Measurements from ENCODE around the gene RNF11. TPM values are rescaled to one million over a fixed set of nuclear protein-coding genes. Genes with fewer than 3 reads are reported as not detected.

Gene RNF11
- total RNA-seq, 1 donor from 2014 or later, result 87.3 TPM

DNA sequence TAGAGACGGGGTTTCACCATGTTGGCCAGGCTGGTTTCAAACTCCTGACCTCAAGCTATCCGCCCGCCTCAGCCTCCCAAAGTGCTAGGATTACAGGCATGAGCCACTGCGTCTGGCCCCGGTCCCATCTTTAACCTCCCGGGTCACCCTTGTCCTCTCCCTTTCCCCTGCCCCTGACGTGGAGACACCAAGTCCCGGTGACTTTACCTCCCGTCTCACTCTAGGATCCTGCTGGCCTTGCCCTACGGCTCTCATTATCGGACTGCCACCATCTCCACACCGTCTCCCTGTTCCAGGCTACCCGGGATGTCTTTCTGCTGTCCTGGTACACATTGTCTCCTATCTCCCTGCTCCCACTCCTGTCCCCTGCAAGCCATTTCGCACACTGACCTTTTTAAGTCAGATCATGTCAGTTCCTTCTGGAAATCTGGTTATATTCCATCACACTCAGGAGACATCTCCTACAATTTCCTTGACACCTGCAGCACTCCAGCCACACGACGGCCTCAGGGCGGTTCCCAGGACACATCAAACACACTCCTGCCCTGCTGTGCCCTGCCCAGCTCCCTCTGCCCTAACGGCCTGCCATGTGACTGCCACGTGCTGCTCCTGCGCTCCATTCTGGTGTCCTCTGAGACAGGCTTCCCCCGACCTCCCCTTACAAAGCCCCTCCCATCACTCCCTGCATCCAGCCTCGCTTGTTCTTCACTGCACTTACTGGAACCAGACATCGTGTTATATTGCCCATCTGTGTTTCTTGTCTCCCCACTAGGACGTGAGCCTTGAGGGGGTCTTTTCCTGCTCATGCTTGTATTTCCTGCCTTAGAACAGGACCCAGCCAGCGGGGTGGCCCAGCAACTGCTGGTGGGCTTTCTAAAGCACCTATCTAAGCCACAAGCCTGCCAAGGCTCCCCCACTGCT lies 61.6 kb downstream of the RNF11 start:
- DNase-seq (ENCODE audit: low read depth), result no peak
- Histone ChIP-seq H3K36me3 (ENCODE audit: control insufficient read depth, insufficient read depth, low read length) (no peaks in the 10 kb centered on the region), H3K27me3 (ENCODE audit: control insufficient read depth, insufficient read depth, low read length) (no peaks in the 10 kb centered on the region), H3K4me3 (ENCODE audit: low read depth, low read length) (no peak overlapping the region)
- TF ChIP-seq, protein P1, sequence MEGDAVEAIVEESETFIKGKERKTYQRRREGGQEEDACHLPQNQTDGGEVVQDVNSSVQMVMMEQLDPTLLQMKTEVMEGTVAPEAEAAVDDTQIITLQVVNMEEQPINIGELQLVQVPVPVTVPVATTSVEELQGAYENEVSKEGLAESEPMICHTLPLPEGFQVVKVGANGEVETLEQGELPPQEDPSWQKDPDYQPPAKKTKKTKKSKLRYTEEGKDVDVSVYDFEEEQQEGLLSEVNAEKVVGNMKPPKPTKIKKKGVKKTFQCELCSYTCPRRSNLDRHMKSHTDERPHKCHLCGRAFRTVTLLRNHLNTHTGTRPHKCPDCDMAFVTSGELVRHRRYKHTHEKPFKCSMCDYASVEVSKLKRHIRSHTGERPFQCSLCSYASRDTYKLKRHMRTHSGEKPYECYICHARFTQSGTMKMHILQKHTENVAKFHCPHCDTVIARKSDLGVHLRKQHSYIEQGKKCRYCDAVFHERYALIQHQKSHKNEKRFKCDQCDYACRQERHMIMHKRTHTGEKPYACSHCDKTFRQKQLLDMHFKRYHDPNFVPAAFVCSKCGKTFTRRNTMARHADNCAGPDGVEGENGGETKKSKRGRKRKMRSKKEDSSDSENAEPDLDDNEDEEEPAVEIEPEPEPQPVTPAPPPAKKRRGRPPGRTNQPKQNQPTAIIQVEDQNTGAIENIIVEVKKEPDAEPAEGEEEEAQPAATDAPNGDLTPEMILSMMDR (IDR thresholded peaks at IDR 0.05; ENCODE audit: insufficient read depth, low read length, poor library complexity, severe bottlenecking), result no peak

DNA sequence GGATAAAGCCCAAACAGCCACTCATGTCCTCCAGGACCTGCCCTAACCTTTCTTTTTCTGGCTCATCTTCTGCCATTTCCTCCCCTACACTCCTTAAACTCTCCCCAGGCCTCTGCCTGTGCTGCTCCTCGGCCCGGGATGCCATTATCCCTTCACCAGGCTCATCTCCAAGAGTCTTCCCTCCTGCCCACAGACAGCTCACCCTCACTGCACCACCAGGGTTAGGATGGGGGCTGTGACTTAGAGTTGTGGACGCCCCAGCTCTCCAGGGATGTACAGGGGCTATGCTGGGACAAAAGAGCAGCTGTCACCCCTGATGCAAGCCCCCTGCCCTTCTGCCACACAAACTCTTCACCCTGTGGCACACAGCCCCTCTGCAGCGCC lies 62.2 kb downstream of the RNF11 start:
- no peak for DNase-seq (ENCODE audit: low read depth)
- Histone ChIP-seq H3K4me3 (ENCODE audit: low read depth, low read length) (no peak overlapping the region), H3K36me3 (ENCODE audit: control insufficient read depth, insufficient read depth, low read length) (no peaks in the 10 kb centered on the region), H3K27me3 (ENCODE audit: control insufficient read depth, insufficient read depth, low read length) (no peaks in the 10 kb centered on the region)
- TF ChIP-seq, protein P1 (IDR thresholded peaks at IDR 0.05; ENCODE audit: insufficient read depth, low read length, poor library complexity, severe bottlenecking), result no peak

DNA sequence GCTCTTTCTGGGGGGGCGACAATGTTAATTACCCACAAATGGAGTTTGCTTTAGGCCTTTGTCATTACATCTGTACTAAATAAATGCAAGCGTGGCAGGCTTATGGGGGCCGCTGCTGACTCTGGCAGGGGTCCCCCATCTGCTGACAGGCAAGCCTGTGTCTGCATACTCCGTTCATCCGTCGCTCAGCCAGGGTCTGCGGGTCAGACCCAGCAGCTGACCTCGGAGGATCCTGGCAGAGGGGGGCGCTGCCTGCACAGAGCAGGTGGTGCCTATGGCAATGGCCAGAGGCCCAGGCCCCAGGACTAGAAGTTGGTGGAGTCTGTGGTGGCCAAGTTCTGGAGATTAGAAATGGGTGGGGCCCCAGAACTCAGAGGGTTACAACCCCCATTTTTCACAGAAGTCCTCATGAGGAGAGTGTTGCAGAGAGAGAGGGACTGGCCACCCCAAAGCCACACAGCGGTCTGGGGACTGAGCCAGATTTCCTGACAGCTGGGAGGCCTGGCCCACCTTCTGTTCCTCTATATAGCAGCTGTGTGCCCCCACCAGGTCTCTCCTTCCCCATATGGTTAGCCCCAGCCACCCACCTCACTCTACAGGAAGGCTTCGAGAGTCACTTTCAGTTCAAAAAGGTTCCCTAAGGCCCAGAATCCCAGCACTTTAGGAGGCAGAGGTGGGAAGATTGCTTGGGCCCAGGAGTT lies 63.3 kb downstream of the RNF11 start:
- TF ChIP-seq, protein P1 (IDR thresholded peaks at IDR 0.05; ENCODE audit: insufficient read depth, low read length, poor library complexity, severe bottlenecking), result no peak
- Histone ChIP-seq H3K27me3 (ENCODE audit: control insufficient read depth, insufficient read depth, low read length) (no peaks in the 10 kb centered on the region), H3K36me3 (ENCODE audit: control insufficient read depth, insufficient read depth, low read length) (no peaks in the 10 kb centered on the region), H3K4me3 (ENCODE audit: low read depth, low read length) (no peak overlapping the region)
- no peak for DNase-seq (ENCODE audit: low read depth)

DNA sequence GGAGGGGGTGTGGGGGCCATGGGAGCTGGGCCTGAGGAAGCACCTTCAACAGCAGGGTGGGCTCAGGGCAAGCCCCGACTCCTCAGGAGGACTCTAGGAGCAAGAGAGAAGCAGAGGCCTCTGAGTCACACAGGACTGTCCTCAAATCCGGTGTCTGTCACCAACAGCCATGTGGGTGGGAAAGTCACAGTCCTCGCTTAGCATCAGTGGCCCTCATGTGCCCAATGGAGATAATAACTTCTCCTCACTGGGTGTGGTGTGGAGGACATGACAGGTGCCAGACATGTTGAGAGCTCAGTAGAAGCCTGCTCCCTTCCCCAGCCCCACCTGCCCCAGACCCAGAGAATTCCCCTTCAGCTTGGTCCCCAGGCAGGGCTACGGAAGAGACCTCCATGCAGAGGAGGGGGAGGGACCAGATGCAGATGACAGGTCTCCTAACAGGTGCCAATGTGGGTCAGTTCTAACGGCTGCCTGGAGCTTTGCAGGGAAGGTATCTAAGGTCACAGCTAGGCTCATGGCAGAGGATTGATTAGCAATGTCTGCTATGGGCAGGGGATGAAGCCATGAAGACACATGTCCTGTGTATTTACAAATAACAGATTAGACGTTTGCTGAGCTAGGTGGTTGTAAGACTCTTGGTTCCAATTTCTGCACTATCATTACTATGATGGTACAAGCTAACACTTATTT lies 64.1 kb downstream of the RNF11 start:
- no peak overlapping the region for H3K4me3 ChIP-seq (ENCODE audit: low read depth, low read length)
- TF ChIP-seq, protein P1 (IDR thresholded peaks at IDR 0.05; ENCODE audit: insufficient read depth, low read length, poor library complexity, severe bottlenecking), result no peak
- H3K36me3 ChIP-seq (ENCODE audit: control insufficient read depth, insufficient read depth, low read length), result no peaks in the 10 kb centered on the region
- DNase-seq (ENCODE audit: low read depth), result no peak
- no peaks in the 10 kb centered on the region for H3K27me3 ChIP-seq (ENCODE audit: control insufficient read depth, insufficient read depth, low read length)

DNA sequence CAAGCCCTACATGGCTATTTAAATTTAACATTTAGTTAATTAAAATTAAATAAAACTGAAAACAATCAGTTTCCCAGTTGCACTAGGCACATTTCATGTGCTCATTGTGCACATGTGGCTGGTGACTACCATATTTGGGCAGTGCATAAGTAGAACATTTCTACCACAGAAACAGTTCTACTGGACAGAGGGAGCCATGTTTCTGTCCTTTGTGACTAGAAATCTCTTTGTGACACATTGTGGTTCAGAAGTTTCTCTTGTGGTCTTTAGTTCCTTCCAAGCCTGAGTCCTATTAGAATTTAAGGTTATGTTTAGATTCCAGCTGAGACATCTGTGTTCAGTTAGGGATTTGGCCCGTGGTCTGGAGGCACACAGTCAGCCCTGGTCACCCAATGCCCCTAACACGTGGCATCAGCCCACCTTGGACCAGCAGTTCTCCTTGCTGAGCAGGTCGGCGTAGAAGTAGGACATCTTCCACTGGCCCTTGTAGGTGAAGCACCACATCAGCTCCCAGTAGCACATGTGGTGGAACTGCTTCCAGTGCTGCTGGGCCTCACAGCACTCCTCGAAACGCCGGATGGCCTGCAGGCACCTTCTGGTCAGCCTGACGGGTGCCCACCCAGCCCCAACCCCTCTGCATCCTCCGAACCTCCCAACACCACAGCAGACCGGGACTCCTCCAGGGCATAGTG lies 65.2 kb downstream of the RNF11 start:
- TF ChIP-seq, protein P1 (IDR thresholded peaks at IDR 0.05; ENCODE audit: insufficient read depth, low read length, poor library complexity, severe bottlenecking), result no peak
- H3K36me3 ChIP-seq (ENCODE audit: control insufficient read depth, insufficient read depth, low read length), result no peaks in the 10 kb centered on the region
- no peak overlapping the region for H3K4me3 ChIP-seq (ENCODE audit: low read depth, low read length)
- no peak for DNase-seq (ENCODE audit: low read depth)
- H3K27me3 ChIP-seq (ENCODE audit: control insufficient read depth, insufficient read depth, low read length), result no peaks in the 10 kb centered on the region

Measured in kidney epithelial cell (primary cell).